Muscle of back (tissue), 11 donors: ENCODE results near the gene AGPAT4. TPM values are rescaled to one million over a fixed set of nuclear protein-coding genes. Genes with fewer than 3 reads are reported as not detected.
A peak's percentile ranks its signal among the peaks of the same experiment; 100 is the strongest.
"Not testable (repeated sequence)": the region's sequence is repeated elsewhere in the genome, so short reads cannot be mapped to it uniquely, and the experiment has no call there.

Experiments used
- DNase-seq, 3 donors: peaks; one replicate each; pipeline versions ENCODE4 v3.0.0 to v3.0.0-alpha.2; 2013
- polyA plus RNA-seq, 10 donors: library from polyadenylated mRNA; unstranded; fragments of 120-200 nt; gene quantifications; one replicate each; pipeline ENCODE4 v1.2.1, GENCODE V29; 2013; ENCODE audit not compliant: insufficient read length in 10 of 10

Gene AGPAT4
- polyA plus RNA-seq, 10 donors = 7.9 to 12.5 (median 10.0) TPM

DNA sequence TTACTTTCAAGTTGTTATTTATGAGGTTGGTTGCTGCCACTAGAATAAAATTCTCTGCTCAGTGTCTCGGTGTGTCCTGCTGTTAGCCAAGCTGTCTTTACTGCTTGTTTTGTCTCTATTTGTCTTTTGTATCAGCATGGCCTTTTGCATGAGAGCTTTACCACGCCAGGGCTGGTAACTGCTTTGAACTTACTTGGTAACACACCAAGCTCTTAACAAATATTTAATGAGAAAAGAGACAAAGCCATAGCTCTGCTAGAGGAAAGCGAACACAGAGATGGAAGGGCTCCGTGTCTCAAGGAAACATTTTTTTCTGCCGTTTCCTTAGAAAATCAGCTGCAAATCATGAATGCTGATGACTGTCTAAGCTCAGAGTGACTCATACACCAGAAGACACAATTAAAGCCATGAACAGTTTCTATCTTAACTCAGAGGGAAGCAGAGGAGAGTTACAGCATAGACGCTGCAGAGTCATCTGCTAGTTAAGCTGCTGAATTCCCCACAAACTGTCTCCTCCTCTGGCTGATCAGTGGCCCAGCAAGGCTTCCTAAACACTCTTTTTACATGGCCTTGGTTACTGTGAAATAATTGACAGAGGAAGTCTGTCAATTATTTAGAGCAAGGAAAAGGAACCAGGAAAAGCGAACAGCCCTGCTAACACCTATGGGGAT is 44.8 kb downstream of the AGPAT4 start:
- peak in 2 of 3 donors; percentile 40 to 82 for DNase-seq

DNA sequence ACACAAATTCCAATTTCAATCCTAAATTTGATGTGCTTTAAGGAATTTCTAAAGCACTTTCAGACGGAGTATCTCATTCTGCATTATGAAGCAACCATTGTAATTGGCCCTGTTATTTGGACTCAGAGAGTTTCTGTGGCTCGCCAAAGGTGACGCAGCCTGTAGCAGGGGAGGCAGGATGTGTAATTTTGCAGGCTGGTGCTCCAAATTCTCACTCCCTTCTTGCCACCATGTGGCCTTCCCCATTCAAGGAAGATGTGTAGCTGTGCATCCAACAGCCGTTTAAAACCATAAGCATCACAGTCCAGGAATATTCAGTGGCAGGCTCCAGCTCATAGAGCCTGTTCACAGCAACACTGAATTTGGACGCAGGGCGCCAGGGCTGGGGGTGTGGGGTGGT is 45.8 kb downstream of the AGPAT4 start:
- DNase-seq = no peak

DNA sequence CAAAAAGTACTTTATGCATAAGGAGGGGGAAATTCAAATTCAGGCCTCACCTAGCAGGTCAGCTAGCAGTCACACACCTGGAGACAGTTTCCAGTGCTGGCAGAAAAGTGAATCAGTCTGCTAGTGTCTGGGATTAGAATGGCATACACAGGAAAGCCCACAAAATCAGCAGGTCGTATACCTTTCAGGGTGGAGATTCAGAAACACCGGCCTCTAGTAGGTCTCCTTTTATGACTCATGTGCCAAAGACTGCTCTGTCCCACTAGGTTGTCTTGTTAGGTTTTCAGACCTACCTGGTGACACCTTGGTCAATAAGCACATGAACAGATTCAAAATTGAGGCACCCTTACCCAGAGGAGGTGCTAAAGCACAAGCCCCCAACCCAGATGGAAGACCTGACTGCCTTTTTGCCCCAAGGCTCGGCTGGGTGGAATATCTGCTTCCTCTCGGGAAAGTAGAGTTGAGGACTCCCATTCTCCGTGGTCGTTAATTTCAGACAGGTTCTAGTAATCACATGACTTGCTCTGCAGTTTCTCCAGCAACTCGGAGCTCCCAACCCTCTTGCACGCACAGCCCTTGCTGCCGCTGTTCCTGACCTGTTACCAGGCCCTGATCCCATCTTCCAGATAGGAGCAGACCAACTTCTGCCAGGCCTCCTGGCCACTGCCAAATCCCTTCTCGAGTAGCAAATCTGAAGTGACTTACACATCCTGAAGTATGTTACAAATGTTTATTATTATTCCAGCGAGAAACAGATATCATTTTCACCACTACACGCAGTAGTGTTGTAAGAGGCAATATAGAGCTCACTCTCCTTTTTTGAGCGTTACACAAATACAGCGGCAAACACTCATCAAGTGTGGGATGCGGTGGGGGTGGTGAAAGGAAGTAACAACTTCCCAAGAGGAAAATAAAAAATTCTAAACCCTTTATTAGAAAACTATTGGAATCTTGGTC is 46.6 kb downstream of the AGPAT4 start:
- DNase-seq = no peak

DNA sequence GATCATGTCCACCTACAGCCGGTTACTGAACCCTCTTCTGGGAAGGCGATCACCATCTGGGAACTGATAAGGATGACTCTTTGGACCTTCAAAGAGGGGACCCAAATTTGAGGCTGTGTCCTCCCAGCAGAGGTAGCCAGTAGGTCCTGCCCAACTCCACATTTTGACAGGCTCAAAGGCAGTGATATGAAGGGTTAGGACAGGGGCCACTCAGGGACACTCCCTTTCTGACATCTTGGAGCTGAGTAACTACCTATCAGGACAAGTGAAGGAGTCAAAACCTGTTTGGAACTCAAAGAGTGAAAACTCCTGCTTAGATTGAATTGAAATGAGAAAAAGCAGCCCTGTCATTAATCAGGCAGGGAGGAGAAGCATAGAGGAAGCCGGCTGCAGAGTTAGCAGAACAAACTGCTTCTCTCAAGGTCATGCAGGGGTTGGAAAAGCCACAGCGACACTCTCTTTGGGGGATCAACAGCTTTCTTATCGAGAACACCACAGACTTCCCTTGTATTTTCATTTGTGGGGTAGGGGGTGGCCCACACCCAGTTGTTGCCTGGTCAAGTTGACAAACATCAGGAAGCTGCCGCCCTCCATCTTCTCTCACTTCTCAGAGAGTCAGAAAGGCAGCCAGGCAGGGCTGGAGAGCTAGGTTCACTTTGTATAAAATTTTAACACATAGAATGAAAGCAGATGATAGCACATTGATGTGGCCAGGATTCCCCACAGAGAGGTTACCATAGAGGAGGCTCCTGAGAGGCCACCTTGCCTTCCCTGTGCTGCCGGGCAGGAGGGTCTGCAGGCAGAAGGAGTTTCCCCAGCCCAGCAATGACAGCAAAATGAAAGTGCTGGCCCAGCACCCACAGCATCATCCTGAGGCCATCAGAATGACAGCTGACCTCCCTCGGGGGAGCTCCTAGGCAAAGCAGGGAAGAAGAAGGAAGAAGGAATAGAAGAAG is 47.6 kb downstream of the AGPAT4 start:
- peak in 1 of 3 donors; percentile 26 for DNase-seq

DNA sequence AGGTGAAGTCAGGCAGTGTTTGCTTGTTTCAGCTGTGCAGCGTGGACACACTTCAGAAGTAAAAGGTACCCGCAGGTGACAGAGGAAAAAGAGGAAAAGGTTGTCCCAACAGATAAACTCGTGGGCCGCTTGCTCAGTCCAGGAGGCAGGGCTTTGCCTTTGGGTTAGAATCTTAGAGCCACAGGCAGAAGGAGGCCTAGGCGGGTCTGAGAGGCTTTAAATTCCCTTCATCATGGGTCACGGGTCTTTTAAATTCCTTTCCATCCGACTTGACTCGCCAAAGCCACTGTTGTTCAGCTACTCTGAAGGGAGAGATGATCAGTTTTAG is 48.2 kb downstream of the AGPAT4 start:
- DNase-seq = no peak

DNA sequence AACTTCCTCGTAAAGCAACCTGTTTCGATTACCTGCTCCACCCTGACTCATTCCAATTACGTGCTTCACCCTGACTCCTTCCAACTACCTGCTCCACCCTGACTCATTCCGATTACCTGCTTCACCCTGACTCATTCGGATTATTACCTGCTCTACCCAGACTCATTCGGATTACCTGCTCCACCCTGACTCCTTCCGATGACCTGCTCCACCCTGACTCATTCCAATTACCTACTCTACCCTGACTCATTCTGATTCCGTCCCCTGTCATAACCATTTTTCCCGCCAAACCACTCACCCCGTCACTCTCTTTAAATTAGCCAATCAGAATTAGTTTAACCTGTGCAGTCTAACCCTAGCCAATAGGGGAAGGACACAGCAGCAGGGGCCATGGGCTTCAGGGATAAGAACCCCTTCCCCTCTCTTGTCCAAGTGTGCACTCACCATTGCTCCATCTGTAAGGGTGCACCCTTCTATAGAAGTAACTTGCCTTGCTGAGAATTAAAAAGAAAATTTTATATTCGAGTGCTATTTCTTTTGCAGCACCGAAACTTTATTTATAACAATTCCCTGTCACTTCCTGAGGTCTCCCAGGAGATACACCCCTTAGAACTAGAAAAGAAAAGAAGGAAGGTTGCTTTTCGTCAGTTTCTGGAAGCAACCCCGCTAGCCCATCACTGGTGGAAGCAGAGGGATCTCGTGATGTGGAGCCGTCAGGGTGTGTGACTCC is 48.7 kb downstream of the AGPAT4 start:
- DNase-seq = not testable (repeated sequence)

DNA sequence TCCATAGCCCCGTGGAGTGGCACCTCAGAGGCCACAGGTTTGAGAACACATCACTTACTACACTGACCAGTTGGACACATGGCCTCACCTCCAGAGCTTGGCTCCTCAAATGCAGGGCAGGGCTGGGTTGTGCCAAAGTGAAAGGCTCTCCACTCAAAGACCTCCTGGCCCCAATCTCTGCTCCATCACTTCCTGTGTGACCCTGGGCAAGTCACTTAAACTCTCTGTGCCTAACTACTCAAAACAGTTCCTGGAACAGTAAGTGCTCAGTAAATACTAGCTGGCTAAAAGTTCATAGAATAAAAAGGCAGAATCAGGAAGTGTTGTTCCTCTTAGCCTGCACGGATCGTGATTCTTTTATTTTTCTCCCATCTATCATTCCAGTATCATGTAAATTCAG is 50.2 kb downstream of the AGPAT4 start:
- DNase-seq = no peak

DNA sequence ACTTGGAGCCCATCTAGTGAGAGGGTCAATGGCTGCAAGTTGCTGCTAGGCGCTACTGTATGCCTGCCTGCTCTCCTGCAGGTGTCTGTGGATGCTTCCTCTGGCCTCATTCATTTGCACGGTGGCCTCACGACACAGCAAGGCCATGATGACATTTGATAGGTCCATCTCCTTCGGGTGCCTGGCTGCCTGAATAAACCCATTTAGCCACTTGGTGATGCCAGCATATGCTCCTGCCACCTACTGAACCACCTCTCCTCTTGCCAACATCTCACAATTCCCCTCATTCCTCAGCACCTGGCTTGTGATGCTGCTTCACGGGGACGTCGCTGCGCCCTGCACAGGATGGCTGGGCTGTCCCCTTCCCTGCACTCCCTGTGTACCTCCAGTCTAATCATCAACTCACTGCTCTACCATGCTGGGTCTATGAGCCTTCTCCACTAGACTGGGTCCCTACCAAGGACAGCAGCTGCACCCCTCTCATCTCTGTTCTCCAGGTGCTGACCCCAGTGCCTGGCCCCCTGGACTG is 51.1 kb downstream of the AGPAT4 start:
- no peak for DNase-seq

DNA sequence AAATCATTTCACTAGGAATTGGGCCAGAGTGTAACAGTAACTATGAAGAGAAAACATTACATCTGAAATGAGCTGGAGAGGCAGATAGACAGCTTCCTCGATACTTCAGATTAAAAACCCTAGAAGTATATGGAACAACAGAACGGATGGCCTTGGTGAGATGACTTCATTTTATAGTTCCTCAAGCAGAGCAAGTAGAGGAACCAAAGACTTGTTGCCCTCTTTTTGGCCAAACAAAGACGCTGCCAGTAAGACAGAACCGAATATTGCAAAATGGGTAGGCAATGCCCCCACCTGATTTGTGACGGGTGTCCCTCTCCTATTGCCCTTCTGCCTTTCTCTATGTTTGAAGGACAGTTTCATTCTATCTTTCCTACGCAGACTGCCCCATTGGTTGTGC is 53.5 kb downstream of the AGPAT4 start:
- DNase-seq = no peak

DNA sequence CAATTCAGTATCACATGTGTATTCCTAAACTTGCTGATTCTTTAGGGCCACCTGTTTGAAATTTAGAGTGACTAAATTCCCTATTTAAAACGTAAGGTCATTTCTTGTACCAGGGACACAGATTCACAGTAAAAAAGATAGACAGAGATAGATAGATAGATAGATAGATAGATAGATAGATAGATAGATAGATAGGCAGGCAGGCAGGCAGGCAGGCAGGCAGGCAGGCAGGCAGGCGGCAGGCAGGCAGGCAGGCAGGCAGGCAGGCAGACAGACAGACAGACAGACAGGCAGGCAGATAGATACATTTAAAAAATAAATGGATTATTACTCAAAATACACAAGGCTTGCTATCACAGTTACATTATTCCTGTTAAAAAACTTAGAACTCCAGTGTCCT is 54.2 kb downstream of the AGPAT4 start:
- DNase-seq = no peak

DNA sequence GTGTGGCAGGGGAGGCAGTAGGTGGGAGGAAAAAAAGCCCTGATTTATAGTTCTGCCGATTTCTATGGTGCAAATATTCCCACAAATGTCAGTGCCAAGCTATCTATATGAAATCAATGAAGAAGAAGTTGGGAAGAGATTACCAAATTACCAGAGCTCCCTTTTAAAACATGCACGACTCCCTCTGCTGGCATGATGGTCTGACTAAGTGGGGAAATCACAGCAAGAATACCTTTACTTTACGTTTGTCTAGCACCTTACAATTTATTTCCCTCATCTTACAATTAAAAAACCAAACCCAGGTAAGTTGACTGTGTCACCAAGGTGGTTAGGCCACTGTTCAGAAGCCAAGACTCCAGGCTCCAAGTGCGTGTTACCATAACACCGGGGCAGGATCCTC is 55.6 kb downstream of the AGPAT4 start:
- DNase-seq = no peak

DNA sequence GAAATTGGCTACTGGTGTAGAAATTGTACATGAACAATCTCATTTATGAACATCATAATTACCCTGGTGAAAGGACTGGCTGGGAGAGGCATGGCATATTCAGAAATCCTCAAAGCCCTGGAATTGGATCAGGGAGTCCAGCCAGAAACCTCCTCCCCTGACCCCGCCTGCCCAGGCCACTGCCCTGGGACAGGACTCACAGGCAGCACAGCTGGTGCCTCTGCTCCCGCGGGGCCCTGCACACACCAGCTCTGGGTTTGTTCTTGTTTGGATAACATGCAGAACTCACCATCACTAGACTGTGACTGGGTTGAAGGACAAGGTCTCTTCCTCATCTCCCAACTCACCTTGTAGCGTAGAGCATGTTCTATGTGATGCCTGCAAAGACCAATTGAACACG is 56.2 kb downstream of the AGPAT4 start:
- DNase-seq = no peak

DNA sequence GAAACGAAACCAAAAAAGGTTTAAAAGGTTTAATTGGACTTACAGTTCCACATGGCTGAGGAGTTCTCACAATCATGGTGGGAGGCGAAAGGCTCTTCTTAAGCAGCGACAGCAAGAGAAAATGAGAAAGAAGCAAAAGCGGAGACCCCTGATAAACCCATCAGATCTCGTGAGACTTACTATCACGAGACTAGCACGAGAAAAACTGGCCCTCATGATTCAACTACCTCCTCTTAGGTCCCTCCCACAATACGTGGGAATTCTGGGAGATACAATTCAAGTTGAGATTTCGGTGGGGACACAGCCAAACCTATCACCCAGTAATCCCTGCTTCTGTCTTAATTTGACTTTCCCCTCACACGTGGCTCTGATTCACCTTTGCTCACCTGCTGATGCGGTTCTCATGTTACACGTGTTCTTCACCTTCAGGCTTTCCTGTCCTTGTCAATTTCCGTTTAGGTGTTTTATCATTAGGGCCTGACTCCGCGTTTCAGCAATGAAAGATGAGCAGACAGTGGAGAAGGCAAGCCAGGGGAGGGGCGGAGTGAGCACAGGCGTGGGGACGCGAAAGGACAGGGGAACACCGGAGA is 57.1 kb downstream of the AGPAT4 start:
- DNase-seq = no peak

DNA sequence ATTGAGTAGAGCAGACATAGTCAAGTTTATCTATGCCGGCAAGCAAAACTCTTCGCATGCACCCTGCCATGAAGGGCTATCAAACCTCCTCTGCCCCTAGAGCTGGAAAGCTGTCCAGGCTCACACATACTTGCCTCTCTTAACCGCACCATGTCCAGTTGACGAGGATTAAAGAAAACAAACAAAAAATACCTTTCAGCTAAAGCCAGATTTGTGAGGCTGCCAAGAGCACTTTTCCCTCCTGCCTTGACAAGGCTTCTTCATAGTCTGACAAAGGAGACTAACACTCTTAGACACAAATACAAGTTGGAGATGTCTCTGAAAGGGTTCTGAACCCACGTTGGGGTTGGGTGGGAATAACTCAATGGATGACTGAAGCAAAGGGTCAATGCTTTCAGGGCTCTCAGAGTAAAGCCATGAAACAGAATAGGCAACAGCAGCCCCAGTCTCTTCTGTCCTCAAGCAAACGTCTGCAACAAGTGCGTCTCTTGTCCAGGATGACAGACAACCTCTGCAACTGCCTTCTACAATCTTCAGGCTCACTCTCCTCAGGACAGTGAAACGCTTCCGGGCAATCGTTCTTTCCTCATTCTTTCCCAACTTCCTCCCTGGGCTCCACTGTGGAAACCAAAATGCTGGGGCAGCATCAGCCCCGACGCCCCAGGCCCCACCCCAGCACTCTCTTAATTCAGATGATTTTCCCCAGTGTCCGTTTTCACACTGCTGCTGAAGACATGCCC is 57.8 kb downstream of the AGPAT4 start:
- no peak for DNase-seq

DNA sequence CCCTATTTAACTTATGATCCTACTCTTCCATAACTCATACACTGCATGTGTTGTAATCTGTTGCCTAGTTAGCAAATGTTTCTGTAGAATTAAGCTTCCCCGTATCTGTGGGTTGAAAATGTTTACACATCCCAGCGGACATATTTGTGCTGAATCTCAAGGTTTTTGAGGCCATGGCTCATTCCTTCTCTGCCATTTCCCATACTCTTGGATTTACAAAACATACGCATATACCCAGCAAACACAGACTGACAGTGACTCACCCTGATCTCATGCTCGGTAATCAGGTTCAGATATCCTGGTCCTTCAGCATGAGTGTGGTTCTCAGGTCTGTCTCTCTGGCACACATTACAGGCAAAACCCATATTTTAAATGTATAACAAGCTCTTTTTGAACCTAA is 58.7 kb downstream of the AGPAT4 start:
- peak; percentile 46 to 88 (median 65) for DNase-seq

DNA sequence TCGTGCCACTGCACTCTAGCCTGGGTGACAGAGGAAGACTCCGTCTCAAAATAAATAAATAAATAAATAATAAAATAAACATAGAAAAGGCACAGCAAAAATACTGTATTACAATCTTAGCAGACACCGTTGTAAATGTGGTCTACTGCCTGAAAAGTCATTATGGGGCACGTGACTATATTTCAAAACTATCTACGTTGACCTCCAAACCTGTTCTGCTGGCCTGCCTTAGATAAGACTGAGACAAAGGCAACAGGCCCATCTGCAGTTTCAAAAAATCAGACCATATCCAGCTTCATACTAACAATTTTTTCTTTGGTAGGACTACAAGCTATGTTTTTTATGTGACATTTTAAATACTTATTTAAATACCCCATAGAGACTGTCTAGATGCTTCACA is 59.1 kb downstream of the AGPAT4 start:
- no peak for DNase-seq

DNA sequence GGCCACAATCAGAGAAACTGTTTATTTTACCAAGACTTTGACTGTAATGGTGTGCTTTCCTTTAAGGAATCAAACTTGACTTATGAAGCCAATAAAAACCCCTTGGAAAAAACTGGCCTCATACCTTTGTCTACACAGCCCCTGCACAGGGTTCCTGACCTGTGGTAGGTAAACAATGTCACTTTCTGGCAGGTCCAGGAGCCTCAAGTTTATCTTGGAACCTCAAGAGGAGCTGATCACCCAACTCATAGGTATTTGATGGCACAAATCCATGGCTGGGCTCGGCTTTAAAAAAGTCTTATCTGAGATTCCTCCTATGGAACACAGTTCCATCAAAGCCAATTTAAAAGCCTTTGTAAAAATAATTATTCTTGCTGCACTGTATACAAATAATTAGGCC is 61.0 kb downstream of the AGPAT4 start:
- no peak for DNase-seq

DNA sequence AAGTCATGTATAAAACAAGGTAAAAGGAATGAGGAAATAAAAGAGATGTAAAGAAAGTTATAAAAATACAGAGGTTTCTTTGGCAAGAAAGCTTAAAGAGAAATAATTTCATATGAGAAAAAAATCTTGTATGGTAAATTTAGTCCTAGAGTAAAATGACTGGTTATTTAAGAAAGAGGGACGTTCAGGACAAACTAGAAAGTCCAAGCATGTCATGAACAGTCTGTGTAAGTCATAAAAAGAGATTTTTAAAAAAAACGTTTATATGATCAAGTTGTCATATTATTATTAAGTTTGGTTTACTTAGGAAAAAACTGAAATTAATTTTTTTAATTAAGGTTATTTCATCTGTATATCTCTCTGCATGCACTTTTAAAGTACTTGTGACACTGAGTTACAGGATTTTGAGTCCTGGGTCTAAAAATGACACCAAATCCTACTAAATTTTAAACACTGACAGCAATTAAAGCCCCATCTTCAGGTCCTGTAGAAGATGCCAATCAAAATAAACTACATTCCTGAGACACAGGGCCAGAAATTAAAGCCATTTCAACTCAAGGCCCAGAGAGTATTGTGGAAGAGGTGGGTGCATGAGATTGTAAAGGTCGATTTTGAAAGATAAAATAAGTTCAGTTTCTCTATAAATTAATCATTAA is 62.4 kb downstream of the AGPAT4 start:
- no peak for DNase-seq

DNA sequence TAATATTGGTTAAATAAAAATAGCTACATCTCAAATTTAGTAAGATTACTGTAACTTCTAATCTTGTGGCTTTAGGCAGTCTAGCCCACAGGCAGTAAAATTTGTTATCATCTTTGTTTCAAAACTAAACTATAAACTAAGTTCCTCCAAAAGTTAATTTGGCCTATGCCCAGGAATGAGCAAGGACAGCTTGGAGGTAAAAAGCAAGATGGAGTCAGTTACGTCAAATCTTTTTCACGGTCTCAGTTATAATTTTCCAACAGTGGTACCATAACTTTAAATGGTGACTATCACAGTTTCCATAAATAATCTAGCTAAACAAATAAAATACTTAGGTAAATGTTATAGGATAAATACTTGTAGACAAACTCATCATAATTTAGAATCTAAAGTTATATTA is 63.0 kb downstream of the AGPAT4 start:
- no peak for DNase-seq

DNA sequence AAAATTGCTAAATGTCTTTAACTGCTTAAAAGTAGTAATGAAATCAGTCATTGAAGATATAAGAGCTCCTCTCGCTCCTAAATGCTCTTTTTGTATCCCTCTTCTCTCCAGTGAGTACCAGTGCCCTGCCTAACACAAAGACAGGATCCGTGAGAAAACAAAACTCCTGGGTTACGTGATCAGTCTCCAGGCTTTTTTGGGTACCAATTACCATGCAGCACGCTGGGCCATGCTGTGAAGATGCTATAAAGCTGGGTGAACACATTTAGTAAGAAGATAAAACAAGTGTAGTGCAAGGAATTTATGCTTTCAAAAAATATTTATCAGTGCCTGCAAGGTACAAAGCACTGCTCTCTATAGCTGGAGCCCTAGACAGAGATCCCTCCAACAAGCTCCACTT is 66.7 kb downstream of the AGPAT4 start:
- DNase-seq = no peak
